K562 (cell line): ENCODE measurements around the gene CNPY4. TPM values are rescaled to one million over a fixed set of nuclear protein-coding genes. Genes with fewer than 3 reads are reported as not detected.

ENCODE experiments used
- CEBPZ ChIP-seq: fragments of 150-350 bp; IDR thresholded peaks from 2 replicates; pipeline ENCODE4 v1.6.1; 2014; ENCODE audit warnings: low read depth, mild to moderate bottlenecking, low read length, borderline replicate concordance
- CREB1 ChIP-seq, 2 experiments: sonication (generic) in 1 of 2; formaldehyde crosslinking in 1 of 2; IDR thresholded peaks; 2 replicates each; pipeline versions ENCODE4 v1.6.1 to v1.8.0; 2012 to 2022; ENCODE audit warnings: inconsistent platforms in 1 of 2, mild to moderate bottlenecking in 1 of 2, missing genetic modification reagents in 1 of 2, moderate library complexity in 1 of 2
- DACH1 ChIP-seq: fragments of 450-650 bp; IDR thresholded peaks from 2 replicates; pipeline ENCODE4 v1.6.1; 2018; ENCODE audit not compliant: partially characterized antibody
- DPF2 ChIP-seq: fragments of 450-650 bp; IDR thresholded peaks from 2 replicates; pipeline ENCODE4 v1.6.1; 2016
- ELK1 ChIP-seq: sonication (generic); formaldehyde crosslinking; IDR thresholded peaks from 2 replicates; pipeline ENCODE4 v1.8.1; 2022; ENCODE audit warnings: missing genetic modification reagents
- HCFC1 ChIP-seq: IDR thresholded peaks from 2 replicates; pipeline ENCODE4 v1.6.1; 2012; ENCODE audit warnings: low read depth, low read length, improper control_type of control experiment
- HNRNPLL ChIP-seq: fragments of 200-400 bp; formaldehyde crosslinking; IDR thresholded peaks from 2 replicates; pipeline ENCODE4 v1.6.1; 2017; ENCODE audit warnings: low read length, low read depth, mild to moderate bottlenecking; ENCODE audit not compliant: poor library complexity, severe bottlenecking
- MBD2 ChIP-seq: sonication (generic); IDR thresholded peaks from 2 replicates; pipeline ENCODE4 v1.6.1; 2016; ENCODE audit warnings: low read depth, borderline replicate concordance
- MEIS2 ChIP-seq: fragments of 450-650 bp; IDR thresholded peaks from 2 replicates; pipeline ENCODE4 v1.6.1; 2014; ENCODE audit warnings: mild to moderate bottlenecking; ENCODE audit not compliant: partially characterized antibody
- NR0B1 ChIP-seq: fragments of 450-650 bp; IDR thresholded peaks from one replicate; pipeline ENCODE4 v1.6.1; 2018; ENCODE audit warnings: mild to moderate bottlenecking, moderate library complexity; ENCODE audit not compliant: partially characterized antibody
- PML ChIP-seq: IDR thresholded peaks from 2 replicates; pipeline ENCODE4 v1.6.1; 2012; ENCODE audit warnings: low read length, inconsistent platforms
- RAD21 ChIP-seq, 2 experiments: fragments of 250-450 bp in 1 of 2; fragments of 450-650 bp in 1 of 2; sonication (Bioruptor Pico) in 1 of 2; formaldehyde crosslinking in 1 of 2; IDR thresholded peaks in 1 of 2; conservative IDR thresholded peaks in 1 of 2; 2 replicates each; pipeline versions ENCODE4 v1.4.0 to v1.8.0; 2020 to 2022; ENCODE audit warnings: mild to moderate bottlenecking in 2 of 2, moderate library complexity in 1 of 2
- SIN3B ChIP-seq: fragments of 450-650 bp; IDR thresholded peaks from 2 replicates; pipeline ENCODE4 v1.6.1; 2017; ENCODE audit warnings: low read depth, mild to moderate bottlenecking, moderate library complexity
- SMAD3 ChIP-seq: fragments of 450-650 bp; formaldehyde crosslinking; conservative IDR thresholded peaks from 2 replicates; pipeline ENCODE4 v1.4.0; 2020; ENCODE audit warnings: mild to moderate bottlenecking
- TAF1 ChIP-seq: IDR thresholded peaks from 2 replicates; pipeline ENCODE4 v1.6.1; 2011; ENCODE audit warnings: mild to moderate bottlenecking, low read length, moderate library complexity; ENCODE audit not compliant: insufficient read depth, control insufficient read depth, severe bottlenecking; ENCODE audit errors: extremely low read depth
- TBP ChIP-seq: optimal IDR thresholded peaks from 2 replicates; pipeline ENCODE3; 2011; ENCODE audit warnings: low read depth, low read length, improper control_type of control experiment
- TFE3 ChIP-seq: fragments of 450-650 bp; formaldehyde crosslinking; IDR thresholded peaks from 2 replicates; pipeline ENCODE4 v1.4.0; 2020; ENCODE audit warnings: mild to moderate bottlenecking, mixed read lengths
- ZNF143 ChIP-seq: sonication (generic); formaldehyde crosslinking; IDR thresholded peaks from 2 replicates; pipeline ENCODE4 v1.9.0; 2022; ENCODE audit warnings: mild to moderate bottlenecking, missing genetic modification reagents
- ZNF175 ChIP-seq: fragments of 200-800 bp; sonication (Bioruptor generic); IDR thresholded peaks from 2 replicates; pipeline ENCODE4 v1.6.1; 2016; ENCODE audit warnings: low read depth, mild to moderate bottlenecking, missing genetic modification characterization, missing compliant biosample characterization
- ZNF507 ChIP-seq: conservative IDR thresholded peaks from 2 replicates; pipeline ENCODE4 v1.6.1; 2017; ENCODE audit warnings: missing genetic modification characterization, missing compliant biosample characterization
- polyA plus RNA-seq, 8 experiments: library from polyadenylated mRNA; depleted of rRNA in 4 of 8; stranded (reverse) in 5 of 8; unstranded in 3 of 8; fragments of >200 nt; fragmentation: Nextera tagmentation in 2 of 8; fragmentation: Illumina TruSeq in 1 of 8; extraction: Ambion mirVana in 2 of 8; extraction: Trizol in 1 of 8; gene quantifications; 2 replicates each; pipeline versions ENCODE4 v1.2.1 to v1.2.3, GENCODE V29; 2011 to 2014; ENCODE audit warnings: inconsistent platforms in 1 of 8, missing spikeins in 1 of 8
- total RNA-seq, 7 experiments: library from RNA; depleted of rRNA in 6 of 7; stranded (reverse); fragments of >200 nt in 6 of 7; fragmentation: Illumina TruSeq in 2 of 7; extraction: Trizol in 2 of 7; gene quantifications; 2 replicates each; pipeline versions ENCODE4 v1.2.1 to v1.2.3, GENCODE V29; 2011 to 2021; ENCODE audit warnings: low replicate concordance in 1 of 7

The CNPY4 gene
- total and polyA plus RNA-seq, 9 of the 15 experiments (the other 6 are each of a cell fraction or from before 2014, with no cell fraction given): 1.9 to 11.2 (median 7.0) TPM

- TF ChIP-seq TFE3: peak; percentile 99
- TF ChIP-seq CREB1 (IDR thresholded peaks at IDR 0.05): peak; percentile 85
- peak; percentile 91 for TF ChIP-seq CREB1 (CRISPR knock-in tag; IDR thresholded peaks at IDR 0.05)
- TF ChIP-seq DPF2: peak; percentile 16; the same call in 1 of the 2 replicates
- TF ChIP-seq CEBPZ: peak; percentile 83
- peak; percentile 73 for TF ChIP-seq TAF1
- no peak for TF ChIP-seq SMAD3 (CRISPR knock-in tag)
- peak; percentile 99 for TF ChIP-seq MBD2
- no peak for TF ChIP-seq ZNF175 (CRISPR knock-in tag)
- TF ChIP-seq HCFC1: peak; percentile 50
- no peak for TF ChIP-seq SIN3B
- no peak for TF ChIP-seq NR0B1
- TF ChIP-seq DACH1: no peak
- peak; percentile 67 for TF ChIP-seq MEIS2
- peak; percentile 73 for TF ChIP-seq TBP
- no peak for TF ChIP-seq ZNF507 (tag)
- peak; percentile 63 for TF ChIP-seq HNRNPLL
- no peak for TF ChIP-seq RAD21 (CRISPR knock-in tag; conservative IDR thresholded peaks at IDR 0.05 in 1 of 2, IDR thresholded peaks at IDR 0.05 in 1 of 2)
- peak; percentile 59; the same call in 1 of the 2 replicates for TF ChIP-seq PML
- no peak for TF ChIP-seq ELK1
- no peak for TF ChIP-seq ZNF143 (CRISPR knock-in tag)
Measured at GRCh38 chr7:100148559-100149328, 29.3 kb downstream of the CNPY4 start, which contains the start of gene LAMTOR4 (continued).
